ENCODE results near the gene PRXL2A. TPM values are rescaled to one million over a fixed set of nuclear protein-coding genes. Genes with fewer than 3 reads are reported as not detected.
A peak's percentile ranks its signal among the peaks of the same experiment; 100 is the strongest.
"Not testable (repeated sequence)": the region's sequence is repeated elsewhere in the genome, so short reads cannot be mapped to it uniquely, and the experiment has no call there.

The PRXL2A gene
- total RNA-seq, 1 donor from 2014 or later, result 117 TPM

DNA sequence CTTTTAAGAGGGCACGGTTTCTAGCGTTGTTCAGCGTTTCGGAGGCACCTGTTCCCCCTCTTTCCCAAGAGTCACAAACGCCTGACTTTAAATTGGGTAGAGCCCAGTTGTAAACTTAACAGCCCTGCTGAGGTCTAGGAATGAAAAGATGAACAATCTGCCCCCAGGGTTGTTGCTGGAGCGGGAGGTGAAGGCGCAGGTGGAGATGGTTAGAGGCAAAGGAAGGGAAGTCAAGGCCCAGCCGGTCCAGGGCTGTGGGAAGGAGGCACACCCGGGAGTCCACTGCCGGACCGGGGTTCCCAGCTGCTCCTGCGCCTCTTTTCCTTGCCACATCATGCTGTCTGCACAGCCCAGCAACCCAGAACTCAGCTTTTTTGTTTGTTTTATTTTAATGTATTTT, 770 bp downstream of the PRXL2A start:
- intact Hi-C loops (cut with DNase I), result no loop called here

DNA sequence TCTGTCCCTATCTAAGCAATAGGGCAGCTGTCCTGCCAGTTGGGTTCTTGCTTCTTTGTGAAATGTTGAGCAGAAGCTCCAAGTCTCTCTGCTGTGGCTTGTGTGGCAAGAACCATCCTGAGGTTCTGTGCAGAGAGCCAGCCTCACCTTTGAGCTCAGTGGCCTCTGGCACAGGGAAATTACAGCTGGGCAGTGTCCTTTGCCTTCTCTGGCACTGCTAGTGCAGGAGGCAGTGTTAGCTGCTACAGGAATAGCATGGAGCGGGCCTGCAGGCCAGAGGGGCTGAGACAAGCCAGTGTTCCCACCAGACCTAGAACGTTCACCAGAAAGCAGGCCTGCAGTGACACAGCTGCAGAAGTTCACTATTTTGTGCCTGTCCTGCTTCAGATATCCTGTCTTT, 1.8 kb downstream of the PRXL2A start:
- peak; percentile 20 for ATAC-seq
- DNase-seq (ENCODE audit: low spot score), result no peak
- intact Hi-C loops (cut with DNase I), result no loop called here

More for the DNA sequence above, 770 bp downstream of the PRXL2A start:
- no peak for DNase-seq (ENCODE audit: low spot score)
- no peak for ATAC-seq

DNA sequence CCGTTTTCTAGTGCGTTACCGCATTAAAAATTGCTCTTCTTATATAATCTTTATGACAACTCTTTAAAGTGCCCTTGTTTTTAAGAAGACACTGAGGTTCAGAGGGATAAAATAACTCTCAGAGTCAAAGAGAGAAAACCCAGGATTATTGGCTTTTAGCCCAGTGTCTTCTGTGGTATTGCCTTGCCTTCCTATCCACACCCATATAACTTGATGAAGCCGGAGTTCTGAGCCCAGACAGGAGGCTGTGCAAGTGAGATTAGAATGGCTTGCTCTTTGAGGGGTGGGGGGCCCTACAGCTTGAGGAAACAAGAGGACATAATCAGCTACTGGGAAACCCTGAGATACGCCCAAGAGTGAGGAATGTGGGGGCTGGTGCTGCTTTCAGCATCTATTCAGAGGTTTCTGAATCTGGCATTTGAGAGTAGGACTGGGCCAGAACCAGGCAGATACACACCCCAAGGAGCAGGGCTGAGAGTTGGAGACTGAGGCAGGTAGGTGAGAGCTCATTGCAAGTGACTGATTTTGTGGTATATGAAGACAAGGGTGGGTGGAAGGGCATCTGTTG, 2.3 kb downstream of the PRXL2A start:
- no peak for DNase-seq (ENCODE audit: low spot score)
- intact Hi-C loops (cut with DNase I), result no loop called here
- ATAC-seq, result no peak

- intact Hi-C loops (cut with DNase I), result no loop called here
- no peak for DNase-seq (ENCODE audit: low spot score)
- ATAC-seq, result no peak
Observed at GRCh38 chr10:80411267-80411668, 2.9 kb downstream of the PRXL2A start.

DNA sequence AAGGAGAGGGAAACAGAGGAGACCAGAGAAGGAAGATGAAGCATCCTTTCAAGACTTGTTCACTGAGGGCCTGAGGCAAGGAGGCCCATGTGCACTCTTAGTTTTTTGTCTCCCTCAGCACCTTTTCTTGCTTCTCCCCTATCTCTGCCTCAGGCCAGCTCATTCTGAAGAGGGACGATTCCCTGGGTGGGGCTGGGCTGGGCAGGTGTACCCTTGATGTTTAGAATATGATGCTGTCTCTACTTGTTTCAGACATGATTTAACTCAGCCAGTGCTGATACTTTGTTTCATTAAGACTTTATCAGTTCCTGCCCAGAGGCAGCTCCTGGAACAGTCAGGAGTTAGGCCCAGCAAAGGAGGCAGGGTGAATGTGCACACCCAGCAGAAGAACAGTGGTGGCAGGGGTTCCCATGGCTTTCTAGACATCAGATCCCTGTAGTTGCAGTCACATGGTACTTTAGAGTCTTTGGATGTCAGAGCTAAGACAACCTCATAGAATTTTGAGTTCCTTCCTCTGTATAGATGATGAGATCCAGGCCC, 3.4 kb downstream of the PRXL2A start:
- DNase-seq (ENCODE audit: low spot score), result no peak
- intact Hi-C loops (cut with DNase I), result no loop called here
- no peak for ATAC-seq

DNA sequence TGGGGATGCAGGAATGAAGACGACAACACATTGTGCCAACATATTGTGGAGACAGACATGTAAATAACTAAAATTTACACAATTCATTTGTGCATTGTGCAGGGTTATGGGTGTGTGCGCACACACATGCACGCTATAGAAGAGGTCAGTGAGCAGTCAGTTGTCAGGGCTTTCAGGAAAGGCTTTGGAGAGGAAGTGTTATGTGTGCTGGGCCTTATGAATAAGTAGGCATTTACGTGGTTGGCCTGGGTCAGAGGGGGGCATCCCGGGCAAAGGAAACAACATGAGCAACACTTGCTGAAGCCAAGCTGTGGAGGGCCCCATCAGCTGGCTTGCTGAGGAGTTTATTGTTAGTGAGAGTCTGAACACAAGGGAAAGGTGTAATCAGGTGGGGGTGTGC, 4.1 kb downstream of the PRXL2A start:
- DNase-seq (ENCODE audit: low spot score) (no peak), ATAC-seq (no peak)
- intact Hi-C loops (cut with DNase I), result no loop called here

DNA sequence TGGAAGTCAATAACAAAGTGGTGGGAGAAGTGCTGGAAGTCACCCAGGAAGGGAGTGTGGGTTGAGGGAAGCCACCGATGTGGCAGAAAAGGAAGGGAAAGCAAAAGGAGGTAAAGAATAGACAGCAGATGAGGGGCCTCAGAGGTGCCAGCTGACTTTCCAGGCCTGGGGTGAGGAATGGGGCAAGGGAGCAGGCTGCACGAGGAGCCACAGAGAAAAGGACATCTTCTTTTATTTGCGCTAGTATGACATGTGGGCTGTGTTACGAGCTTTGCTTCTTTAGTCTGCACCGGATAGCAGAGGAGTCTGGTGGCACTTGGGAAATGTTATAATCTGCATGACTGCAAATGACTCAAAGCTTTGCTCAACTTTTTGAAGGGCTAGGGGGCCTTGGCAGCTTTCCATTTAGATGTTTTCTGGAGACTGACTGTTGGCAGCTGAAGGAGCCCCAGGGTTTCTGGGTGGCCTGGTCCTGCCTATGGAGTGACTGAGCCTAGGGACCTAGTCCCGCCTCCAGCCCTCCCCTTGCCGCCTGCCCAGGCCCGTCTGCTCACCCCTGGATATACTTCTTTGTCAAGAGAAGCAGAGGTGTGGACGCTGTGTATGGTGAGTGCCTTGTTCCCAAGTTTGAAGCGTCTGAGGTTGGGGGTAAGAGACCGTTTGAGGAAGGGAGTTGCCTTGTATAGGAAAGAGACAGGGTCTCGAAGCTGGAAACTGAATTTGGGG, 5.1 kb downstream of the PRXL2A start:
- intact Hi-C loops (cut with DNase I), result no loop called here
- DNase-seq (ENCODE audit: low spot score), result no peak
- ATAC-seq, result peak; percentile 42

- ATAC-seq, result no peak
- intact Hi-C loops (cut with DNase I), result no loop called here
Observed at GRCh38 chr10:80414142-80414895, 6.0 kb downstream of the PRXL2A start.

GRCh38 chr10:80415734-80416478, 7.6 kb downstream of the PRXL2A start:
- ATAC-seq, result no peak
- intact Hi-C loops (cut with DNase I), result no loop called here
- no peak for DNase-seq (ENCODE audit: low spot score)

More at GRCh38 chr10:80414142-80414895, 6.0 kb downstream of the PRXL2A start:
- DNase-seq (ENCODE audit: low spot score), result no peak

- DNase-seq (ENCODE audit: low spot score) (no peak), ATAC-seq (peak; percentile 85)
- intact Hi-C loops (cut with DNase I), result no loop called here
Observed at GRCh38 chr10:80416479-80417098, 8.2 kb downstream of the PRXL2A start.

DNA sequence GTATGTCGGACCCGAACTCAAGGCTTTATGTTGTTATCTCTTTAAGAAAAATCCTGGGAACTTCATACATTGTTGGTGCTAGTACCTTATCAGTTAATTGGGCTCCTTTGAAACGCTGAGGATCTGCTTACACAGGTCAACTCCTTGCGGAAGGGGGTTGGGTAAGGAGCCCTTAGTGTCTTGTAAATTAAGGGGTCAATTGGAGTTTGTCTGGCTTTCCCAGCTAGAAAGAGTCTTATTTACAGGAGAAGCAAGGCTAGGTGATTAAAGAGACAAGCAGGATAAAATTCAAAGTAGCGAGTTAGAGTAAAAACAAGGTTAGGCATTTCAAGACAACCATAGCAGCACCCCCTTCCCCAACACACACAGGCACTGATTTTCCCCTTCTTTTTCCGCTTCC, 8.9 kb downstream of the PRXL2A start:
- DNase-seq (ENCODE audit: low spot score); intact Hi-C loops (cut with DNase I); ATAC-seq: not testable (repeated sequence)

DNA sequence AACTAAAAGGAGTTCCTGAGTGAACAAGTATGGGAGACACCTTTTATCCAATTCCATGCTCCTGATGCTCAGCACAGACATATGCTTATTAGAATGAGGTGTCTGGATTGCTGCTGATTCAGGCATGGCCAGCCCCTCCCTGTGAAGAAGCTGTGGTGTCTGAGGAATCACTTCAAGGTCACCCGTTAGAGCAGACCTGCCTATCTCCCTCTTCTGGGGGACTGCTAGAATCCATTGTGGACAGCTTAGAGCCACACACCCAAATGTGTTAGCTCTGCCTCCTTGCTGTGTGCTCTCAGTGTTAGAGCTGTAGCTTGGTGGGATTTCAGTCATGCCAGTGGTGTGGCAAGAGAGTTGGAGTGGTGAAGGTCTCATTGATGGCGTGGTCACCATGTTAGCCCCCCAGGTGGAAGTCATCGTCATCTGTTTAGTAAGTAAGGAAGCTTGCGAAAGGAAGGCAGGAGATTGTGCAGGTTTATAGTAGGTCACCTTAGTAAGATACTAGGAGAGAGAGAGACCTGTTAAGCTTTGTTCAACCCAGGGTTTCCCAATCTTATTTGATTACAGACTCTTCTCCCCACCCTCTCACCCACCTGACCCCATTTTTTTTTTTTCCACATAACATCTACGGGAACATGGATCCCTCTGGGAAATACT, 12.8 kb downstream of the PRXL2A start:
- ATAC-seq, result no peak
- no peak for DNase-seq (ENCODE audit: low spot score)
- intact Hi-C loops (cut with DNase I), result no loop called here

GRCh38 chr10:80421707-80422536, 13.6 kb downstream of the PRXL2A start:
- intact Hi-C loops (cut with DNase I), result no loop called here
- no peak for DNase-seq (ENCODE audit: low spot score)
- ATAC-seq, result peak; percentile 32

GRCh38 chr10:80425901-80426300, 17.6 kb downstream of the PRXL2A start:
- DNase-seq (ENCODE audit: low spot score) (no peak), ATAC-seq (no peak)
- intact Hi-C loops (cut with DNase I), result no loop called here

- intact Hi-C loops (cut with DNase I), result no loop called here
- no peak for DNase-seq (ENCODE audit: low spot score)
- ATAC-seq, result no peak
Observed at GRCh38 chr10:80427541-80427940, 19.2 kb downstream of the PRXL2A start.

DNA sequence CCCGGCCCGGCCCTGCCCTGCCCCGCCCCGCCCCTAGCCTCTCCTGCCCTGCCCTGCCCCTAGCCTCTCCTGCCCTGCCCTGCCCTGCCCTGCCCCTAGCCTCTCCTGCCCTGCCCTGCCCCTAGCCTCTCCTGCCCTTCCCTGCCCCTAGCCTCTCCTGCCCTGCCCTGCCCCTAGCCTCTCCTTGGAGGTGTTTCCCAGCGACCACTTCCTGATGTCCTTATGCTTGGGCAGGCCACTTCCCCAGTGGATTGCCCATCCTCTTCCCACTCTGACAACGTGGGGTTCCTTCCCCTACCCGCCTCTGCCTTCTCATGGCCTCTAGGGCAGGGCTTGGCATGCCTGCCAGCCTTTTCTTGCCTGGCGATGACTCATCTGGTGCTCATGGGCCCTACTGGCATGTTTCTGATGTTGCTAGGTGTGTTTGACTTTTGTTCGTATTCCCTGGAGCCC, 21.2 kb downstream of the PRXL2A start:
- DNase-seq (ENCODE audit: low spot score), result no peak
- intact Hi-C loops (cut with DNase I), result no loop called here
- peak; percentile 55 for ATAC-seq

DNA sequence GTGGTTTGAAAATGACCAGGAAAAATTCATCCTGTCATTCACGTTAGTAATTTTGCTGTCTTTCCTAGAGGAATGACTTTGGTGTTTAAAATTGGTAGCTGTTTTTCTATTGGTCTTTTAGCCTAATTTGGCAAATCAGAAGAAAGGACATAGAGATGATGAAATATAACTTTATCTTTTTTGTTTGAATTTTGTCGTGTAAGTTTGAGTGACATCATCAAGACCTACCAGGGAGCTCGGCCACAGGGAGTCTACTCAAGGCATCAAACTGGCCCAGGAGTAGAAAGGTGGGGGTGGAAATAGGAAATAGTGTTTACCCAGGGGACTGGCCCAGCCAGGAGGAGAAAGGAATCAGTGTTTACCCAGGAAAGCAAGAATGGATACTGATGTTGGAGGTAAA, 24.8 kb downstream of the PRXL2A start:
- no peak for DNase-seq (ENCODE audit: low spot score)
- ATAC-seq, result no peak
- intact Hi-C loops (cut with DNase I), result loop anchor here (10.0 kb wide), 1 partner anchor 48 kb away; no protein-coding TSS in a partner anchor

All from sciatic nerve (tissue), 2 donors.